CD4-positive, alpha-beta T cell (primary cell): ENCODE measurements around the gene HMCN2. TPM values are rescaled to one million over a fixed set of nuclear protein-coding genes. Genes with fewer than 3 reads are reported as not detected.

ENCODE experiments used
- ATAC-seq: fragments of 200-7000 bp; cut with Tn5 transposase; one replicate; pipeline ENCODE4 v1.10.0; 2022; ENCODE audit warnings: mild to moderate bottlenecking; ENCODE audit not compliant: poor library complexity
- CTCF ChIA-PET: fragments of 350-600 bp; sonication (Branson Sonifier 250); formaldehyde crosslinking; loops from one replicate; lab custom pipeline; 2021; ENCODE audit warnings: antibody characterized with exemption, inconsistent platforms; lab: Charles Lee
- POLR2A ChIA-PET: fragments of 350-600 bp; sonication (Branson Sonifier 250); formaldehyde crosslinking; loops from one replicate; lab custom pipeline; 2021; ENCODE audit warnings: antibody characterized with exemption, inconsistent platforms; lab: Charles Lee
- DNase-seq, 14 experiments: peaks; one replicate each; pipeline ENCODE4 v3.0.0-alpha.2; 2013 to 2020; ENCODE audit warnings: mixed read lengths in 2 of 14
- H3K27ac ChIP-seq, 2 donors: one replicate each; pipeline versions ENCODE4 v1.5.1 to v1.7.0; 2013; ENCODE audit warnings: low read length in 2 of 2, low read depth in 1 of 2, mild to moderate bottlenecking in 1 of 2
- H3K27me3 ChIP-seq, 2 experiments: 1 replicate in 1 of 2; 2 replicates in 1 of 2; pipeline versions ENCODE4 v1.6.1 to v1.7.0; 2013; ENCODE audit warnings: low read length in 2 of 2, control low read depth in 1 of 2, mild to moderate bottlenecking in 1 of 2, moderate library complexity in 1 of 2; ENCODE audit not compliant: insufficient read depth in 2 of 2, control insufficient read depth in 1 of 2
- H3K36me3 ChIP-seq: one replicate; pipeline ENCODE4 v1.6.1; 2013; ENCODE audit warnings: low read length, control low read depth; ENCODE audit not compliant: insufficient read depth
- H3K4me1 ChIP-seq: one replicate; pipeline ENCODE4 v1.6.1; 2013; ENCODE audit warnings: low read length, control low read depth; ENCODE audit not compliant: insufficient read depth
- H3K4me3 ChIP-seq: one replicate; pipeline ENCODE4 v1.5.1; 2013; ENCODE audit warnings: mild to moderate bottlenecking, low read length, moderate library complexity
- H3K9me3 ChIP-seq, 2 experiments: 1 replicate in 1 of 2; 2 replicates in 1 of 2; pipeline versions ENCODE4 v1.6.1 to v1.7.0; 2013; ENCODE audit warnings: low read length in 2 of 2, mild to moderate bottlenecking in 2 of 2, control low read depth in 1 of 2, moderate library complexity in 1 of 2; ENCODE audit not compliant: control insufficient read depth in 1 of 2, insufficient read depth in 1 of 2
- H3K27ac Mint-ChIP-seq: one replicate; pipeline ENCODE4 v1.8.0; 2020; ENCODE audit warnings: mixed read lengths
- H3K27me3 Mint-ChIP-seq: one replicate; pipeline ENCODE4 v1.8.0; 2021; ENCODE audit warnings: mixed read lengths
- H3K36me3 Mint-ChIP-seq: one replicate; pipeline ENCODE4 v1.8.0; 2021; ENCODE audit warnings: low read depth, mixed read lengths
- H3K4me1 Mint-ChIP-seq: one replicate; pipeline ENCODE4 v1.8.0; 2021; ENCODE audit warnings: low read depth, mixed read lengths
- H3K4me3 Mint-ChIP-seq: one replicate; pipeline ENCODE4 v1.8.0; 2020; ENCODE audit warnings: mild to moderate bottlenecking, mixed read lengths
- H3K9me3 Mint-ChIP-seq: one replicate; pipeline ENCODE4 v1.8.0; 2020; ENCODE audit warnings: mixed read lengths
- CTCF ChIP-seq: fragments of 200-600 bp; IDR thresholded peaks from one replicate; pipeline ENCODE4 v1.8.0; 2022; ENCODE audit warnings: antibody characterized with exemption, mild to moderate bottlenecking
- intact Hi-C, 2 experiments: fragments of 100-400 bp; cut with DNase I in 1 of 2; cut with micrococcal nuclease in 1 of 2; formaldehyde crosslinking; loops; one replicate each; pipeline versions ENCODE4 v1.15.1 to v1.9.0; 2023 to 2025; cut with DNase I, micrococcal nuclease
- total RNA-seq, 174 experiments: library from RNA in 2 of 174; stranded (reverse) in 2 of 174; gene quantifications; one replicate each; pipeline ENCODE4 v1.2.3 and lab custom pipeline; 2021 to 2026

The HMCN2 gene
- total RNA-seq, 2 experiments from 2014 or later, result not detected

- CTCF ChIA-PET, result no interaction called here
Measured at GRCh38 chr9:130343445-130343918, 77.9 kb downstream of the HMCN2 start.

GRCh38 chr9:130344366-130344765 lies 78.8 kb downstream of the HMCN2 start:
- ChIA-PET CTCF (no interaction called here), POLR2A (no interaction called here)
- H3K9me3 Mint-ChIP-seq, result no peaks in the 10 kb centered on the region
- no peak overlapping the region for H3K27ac ChIP-seq
- H3K4me1 ChIP-seq, result no peaks in the 10 kb centered on the region
- no peak overlapping the region for H3K27ac Mint-ChIP-seq
- no peaks in the 10 kb centered on the region for H3K4me1 Mint-ChIP-seq
- H3K9me3 ChIP-seq, result peaks cover 0 to 11% of the 10 kb centered on the region in 2 experiments
- no peak overlapping the region for H3K4me3 ChIP-seq
- no peaks in the 10 kb centered on the region for H3K36me3 ChIP-seq
- H3K4me3 Mint-ChIP-seq, result no peak overlapping the region
- H3K27me3 Mint-ChIP-seq, result no peaks in the 10 kb centered on the region
- no peak for ATAC-seq
- TF ChIP-seq CTCF, result no peak
- no peak for DNase-seq
- H3K36me3 Mint-ChIP-seq, result no peaks in the 10 kb centered on the region
- H3K27me3 ChIP-seq, result peaks cover 4 to 6% of the 10 kb centered on the region in 2 experiments
- intact Hi-C loops, result loop anchor here (5.0 kb wide), 1 partner anchor 237 kb away; no protein-coding TSS in a partner anchor

More at GRCh38 chr9:130343445-130343918, 77.9 kb downstream of the HMCN2 start:
- Mint-ChIP-seq H3K4me3 (no peak overlapping the region), H3K36me3 (no peaks in the 10 kb centered on the region), H3K27me3 (no peaks in the 10 kb centered on the region), H3K9me3 (no peaks in the 10 kb centered on the region), H3K4me1 (no peaks in the 10 kb centered on the region), H3K27ac (no peak overlapping the region)
- Histone ChIP-seq H3K27ac (no peak overlapping the region), H3K36me3 (no peaks in the 10 kb centered on the region), H3K27me3 (peaks cover 4 to 6% of the 10 kb centered on the region in 2 experiments), H3K9me3 (peaks cover 0 to 11% of the 10 kb centered on the region in 2 experiments), H3K4me1 (no peaks in the 10 kb centered on the region), H3K4me3 (no peak overlapping the region)
- TF ChIP-seq CTCF, result peak; percentile 29
- DNase-seq (peak in 11 of 14 experiments; percentile 3 to 46 (median 13)), ATAC-seq (no peak)
- POLR2A ChIA-PET, result no interaction called here
- intact Hi-C loops, result loop anchor here (5.0 kb wide), 1 partner anchor 236 kb away; no protein-coding TSS in a partner anchor

- H3K27ac ChIP-seq, result no peak overlapping the region
- no peaks in the 10 kb centered on the region for H3K36me3 Mint-ChIP-seq
- ChIA-PET POLR2A (no interaction called here), CTCF (no interaction called here)
- H3K4me3 Mint-ChIP-seq, result no peak overlapping the region
- H3K27me3 Mint-ChIP-seq, result no peaks in the 10 kb centered on the region
- intact Hi-C loops, result no loop called here
- H3K9me3 Mint-ChIP-seq, result no peaks in the 10 kb centered on the region
- no peaks in the 10 kb centered on the region for H3K4me1 Mint-ChIP-seq
- no peak overlapping the region for H3K27ac Mint-ChIP-seq
- peaks cover 4 to 6% of the 10 kb centered on the region in 2 experiments for H3K27me3 ChIP-seq
- DNase-seq (no peak), ATAC-seq (no peak)
- H3K4me1 ChIP-seq, result no peaks in the 10 kb centered on the region
- H3K9me3 ChIP-seq, result peaks cover 0 to 11% of the 10 kb centered on the region in 2 experiments
- H3K36me3 ChIP-seq, result no peaks in the 10 kb centered on the region
- no peak for TF ChIP-seq CTCF
- no peak overlapping the region for H3K4me3 ChIP-seq
Measured at GRCh38 chr9:130345009-130345896, 79.7 kb downstream of the HMCN2 start.
